Measurements from ENCODE around the gene IGLL5.
A peak's percentile ranks its signal among the peaks of the same experiment; 100 is the strongest.

IGLL5 gene

DNA sequence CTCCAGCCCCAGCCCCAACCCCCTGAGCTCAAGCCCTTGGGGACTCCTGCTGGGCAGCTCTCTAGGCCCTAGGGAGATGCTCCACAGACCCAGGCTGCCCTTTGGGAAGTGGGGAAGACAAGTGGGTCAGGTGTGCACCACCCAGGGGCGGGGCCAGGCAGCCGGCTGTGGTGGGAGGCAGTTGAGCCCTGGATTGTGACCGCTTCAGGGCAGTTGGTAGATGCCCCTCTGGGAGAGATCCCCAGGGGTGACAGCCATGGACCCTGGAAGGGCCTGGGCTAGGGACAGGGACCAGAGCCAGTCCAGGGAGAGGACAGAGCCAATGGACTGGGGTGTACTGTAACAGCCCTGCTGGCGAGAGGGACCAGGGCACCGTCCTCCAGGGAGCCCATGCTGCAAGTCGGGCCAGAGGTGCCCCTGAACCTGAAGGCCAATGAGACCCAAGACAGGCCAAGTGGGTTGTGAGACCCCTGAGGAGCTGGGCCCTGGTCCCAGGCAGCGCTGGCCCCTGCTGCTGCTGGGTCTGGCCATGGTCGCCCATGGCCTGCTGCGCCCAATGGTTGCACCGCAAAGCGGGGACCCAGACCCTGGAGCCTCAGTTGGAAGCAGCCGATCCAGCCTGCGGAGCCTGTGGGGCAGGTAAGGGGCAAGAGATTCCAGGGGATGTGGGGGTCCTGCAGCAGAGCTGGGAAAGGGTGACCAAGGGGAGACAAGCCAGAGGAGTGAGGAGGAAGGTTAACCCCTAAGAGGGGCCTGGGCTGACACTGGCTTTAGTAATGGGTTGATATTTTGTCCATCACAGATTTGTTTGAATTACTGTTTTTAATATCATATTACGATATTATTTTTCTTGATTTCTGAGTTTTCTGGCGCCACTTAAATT is at the start of gene IGLL5:
Gene IGLL5, plus strand, starts transcription at position 196 of the 883 bp plus-strand sequence. Its CDS starts 238 bp downstream, at position 434.
- no peak for DNase-seq (ENCODE audit: low read depth)

DNA sequence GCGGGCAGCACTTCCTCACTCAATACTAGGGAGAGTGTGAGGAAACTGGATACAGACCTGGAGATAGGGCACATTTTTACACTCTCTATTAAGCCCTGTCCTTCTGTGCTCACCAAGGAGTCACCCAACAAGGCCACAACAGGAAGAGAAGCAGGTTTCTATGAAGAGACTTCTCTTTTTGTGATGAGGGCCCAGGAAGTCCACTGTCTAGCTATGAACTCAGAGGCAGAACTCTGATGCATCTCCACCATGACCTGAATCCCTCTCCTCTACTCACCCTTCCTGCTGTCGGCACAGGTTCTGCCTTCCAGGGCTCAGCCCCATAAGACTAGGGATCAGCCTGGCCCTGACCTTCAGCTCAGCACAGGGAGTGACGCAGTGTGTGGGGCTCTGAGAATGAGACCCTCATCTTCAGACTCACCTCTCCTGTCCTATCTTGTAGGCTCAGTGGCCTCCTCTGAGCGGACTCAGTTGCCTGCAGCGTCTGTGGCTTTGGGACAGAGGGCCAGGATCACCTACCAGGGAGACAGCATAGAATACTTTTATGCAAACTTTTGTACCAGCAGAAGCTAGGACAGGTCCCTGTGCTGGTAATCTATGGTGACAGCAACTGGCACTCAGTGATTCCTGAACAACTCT is 49.3 kb upstream of the IGLL5 start:
- no peak for DNase-seq (ENCODE audit: low read depth)

DNA sequence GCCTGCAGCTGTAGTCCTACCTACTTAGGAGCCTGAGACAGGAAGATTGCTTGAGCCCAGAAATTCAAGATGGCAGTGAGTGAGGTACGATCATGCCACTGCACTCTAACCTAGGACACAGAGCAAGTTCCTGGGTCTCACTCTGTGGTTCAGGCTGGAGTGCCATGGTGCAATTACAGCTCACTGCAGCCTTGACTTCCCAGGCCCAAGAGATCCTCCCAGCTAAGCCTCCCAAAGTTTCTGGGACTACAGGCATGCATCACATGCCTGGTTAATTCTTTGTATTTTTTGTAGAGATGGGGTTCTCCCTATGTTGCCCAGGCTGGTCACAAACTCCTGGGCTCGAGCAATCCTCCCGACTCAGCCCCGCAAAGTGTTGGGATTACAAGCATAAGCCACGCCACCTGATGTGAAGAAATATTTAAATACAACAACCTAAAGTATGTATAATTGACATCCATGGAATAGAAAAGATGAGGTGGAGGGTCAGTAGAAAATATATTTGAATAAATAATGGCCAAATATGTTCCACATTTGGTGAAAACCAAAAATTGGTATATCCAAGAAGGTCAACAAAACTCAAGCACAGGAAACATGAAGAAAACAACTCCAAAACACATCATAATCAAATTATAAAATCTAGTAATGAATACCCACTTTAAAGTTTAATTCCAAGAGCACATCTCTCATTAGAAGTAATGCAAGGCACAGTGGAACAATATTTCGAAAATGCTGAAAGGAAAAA is 47.9 kb upstream of the IGLL5 start:
- DNase-seq (ENCODE audit: low read depth): no peak

DNA sequence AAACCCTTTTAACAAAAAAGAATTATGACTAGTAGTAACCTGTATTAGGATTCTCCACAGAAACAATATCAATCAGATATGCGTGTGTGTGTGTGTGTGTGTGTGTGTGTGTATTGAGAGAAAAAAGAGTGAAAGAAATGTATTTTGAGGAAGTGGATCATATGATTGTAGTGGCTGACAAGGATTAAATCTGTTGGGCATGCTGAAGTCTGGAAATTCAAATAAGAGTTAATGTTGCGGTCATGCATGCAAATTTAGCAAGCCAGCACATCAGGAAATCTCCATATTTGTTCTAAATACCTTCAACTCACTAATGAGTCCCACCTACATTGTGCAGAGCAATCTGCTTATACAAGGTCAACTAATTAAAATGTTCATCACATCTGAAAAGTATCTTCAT is 46.8 kb upstream of the IGLL5 start:
- no peak for DNase-seq (ENCODE audit: low read depth)

DNA sequence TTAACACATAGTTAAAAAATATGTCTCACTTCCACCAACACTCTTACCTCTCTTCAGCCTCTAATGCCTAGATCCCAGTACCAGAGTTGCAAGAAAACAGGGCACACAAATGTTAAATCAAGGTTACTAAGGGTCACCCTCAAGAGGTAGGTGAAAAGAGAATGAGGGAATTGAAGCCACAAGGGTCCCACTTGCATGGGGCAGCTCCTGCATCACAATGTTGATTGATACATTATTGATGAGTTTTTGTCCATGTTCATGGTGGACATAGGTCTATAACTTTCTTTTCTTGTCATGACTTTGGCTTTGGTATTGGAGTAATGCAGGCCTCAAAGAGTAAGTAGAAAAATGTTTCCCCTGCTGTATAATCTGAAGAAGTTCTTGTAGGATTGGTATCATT is 46.0 kb upstream of the IGLL5 start:
- no peak for DNase-seq (ENCODE audit: low read depth)

DNA sequence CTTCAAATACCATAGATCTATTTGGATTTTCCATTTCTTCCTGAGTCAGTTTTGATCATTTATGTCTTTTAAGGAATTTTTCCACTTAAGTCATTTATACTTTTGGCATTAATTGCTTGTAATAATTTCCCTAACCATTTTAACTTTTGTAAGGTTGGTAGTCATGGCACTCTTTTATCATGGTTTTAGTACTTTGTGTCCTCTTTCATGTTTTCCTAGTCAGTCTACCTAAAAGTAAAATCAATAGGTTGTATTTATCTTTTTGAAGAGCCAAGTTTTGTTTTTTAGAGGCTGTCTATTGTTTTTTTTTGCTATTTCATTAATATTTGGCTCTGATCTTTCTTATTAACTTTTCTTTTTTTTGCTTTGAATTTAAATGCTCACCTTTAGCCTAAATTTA is 45.5 kb upstream of the IGLL5 start:
- DNase-seq (ENCODE audit: low read depth): no peak

DNA sequence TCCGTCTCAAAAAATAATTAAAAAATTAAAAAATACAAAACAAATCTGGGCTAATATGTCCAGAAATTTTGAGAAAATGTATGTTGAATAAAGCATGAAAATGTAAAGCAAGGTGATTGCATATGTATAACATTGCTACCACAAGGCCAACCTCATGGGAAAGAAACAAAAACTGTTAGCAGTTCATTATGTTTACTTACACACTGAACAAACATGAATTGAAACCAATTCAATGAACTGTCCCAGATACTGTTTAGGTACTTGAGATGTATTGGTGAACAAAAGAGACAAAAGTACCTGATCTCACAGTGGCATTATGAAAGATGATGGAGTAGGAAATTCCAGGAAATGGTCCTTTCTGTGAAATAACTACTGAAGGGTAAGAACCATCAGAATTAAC is 43.8 kb upstream of the IGLL5 start:
- no peak for DNase-seq (ENCODE audit: low read depth)

DNA sequence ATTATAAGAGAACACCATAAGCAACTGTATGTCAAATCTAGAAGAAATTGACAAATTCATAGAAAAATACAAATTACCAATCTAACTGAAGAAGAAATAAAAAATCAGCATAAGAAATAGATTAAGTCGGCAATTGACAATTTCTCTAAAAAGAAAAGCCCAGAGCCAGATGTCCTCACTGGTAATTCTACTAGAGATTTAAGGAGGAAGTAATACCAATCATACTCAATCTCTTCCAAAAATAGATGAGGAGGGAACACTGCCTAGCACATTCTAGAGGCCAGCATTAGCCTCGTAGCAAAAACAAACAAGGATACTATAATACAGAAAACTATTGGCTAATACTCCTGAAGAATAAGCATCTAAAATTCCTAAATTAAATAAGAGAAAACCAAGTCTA is 40.4 kb upstream of the IGLL5 start:
- DNase-seq (ENCODE audit: low read depth): no peak

DNA sequence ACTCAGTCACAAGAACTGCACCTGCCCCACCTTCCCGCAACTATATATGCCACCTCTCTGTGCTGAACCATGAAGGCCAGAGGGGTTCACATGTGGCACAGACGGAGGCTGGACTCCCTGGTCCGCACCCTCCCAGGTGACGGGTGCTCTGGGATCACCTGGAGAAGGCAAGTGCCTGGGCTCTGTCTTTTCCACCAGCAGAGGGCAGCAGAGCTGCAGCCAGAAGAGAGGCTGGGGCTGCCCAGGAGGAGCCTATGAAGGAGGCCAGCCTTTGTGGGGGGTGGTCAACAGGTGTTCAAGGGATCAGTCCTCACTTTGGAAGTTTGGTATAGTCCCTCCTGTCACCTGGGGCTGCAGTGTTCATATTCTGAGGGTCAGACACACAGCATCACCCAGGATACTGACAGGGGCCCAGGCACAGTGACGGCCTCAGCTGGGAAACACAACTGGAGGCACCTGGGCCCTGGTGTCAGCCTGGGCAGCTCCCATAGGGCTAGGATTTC is 39.2 kb upstream of the IGLL5 start:
- DNase-seq (ENCODE audit: low read depth): peak; percentile 27

DNA sequence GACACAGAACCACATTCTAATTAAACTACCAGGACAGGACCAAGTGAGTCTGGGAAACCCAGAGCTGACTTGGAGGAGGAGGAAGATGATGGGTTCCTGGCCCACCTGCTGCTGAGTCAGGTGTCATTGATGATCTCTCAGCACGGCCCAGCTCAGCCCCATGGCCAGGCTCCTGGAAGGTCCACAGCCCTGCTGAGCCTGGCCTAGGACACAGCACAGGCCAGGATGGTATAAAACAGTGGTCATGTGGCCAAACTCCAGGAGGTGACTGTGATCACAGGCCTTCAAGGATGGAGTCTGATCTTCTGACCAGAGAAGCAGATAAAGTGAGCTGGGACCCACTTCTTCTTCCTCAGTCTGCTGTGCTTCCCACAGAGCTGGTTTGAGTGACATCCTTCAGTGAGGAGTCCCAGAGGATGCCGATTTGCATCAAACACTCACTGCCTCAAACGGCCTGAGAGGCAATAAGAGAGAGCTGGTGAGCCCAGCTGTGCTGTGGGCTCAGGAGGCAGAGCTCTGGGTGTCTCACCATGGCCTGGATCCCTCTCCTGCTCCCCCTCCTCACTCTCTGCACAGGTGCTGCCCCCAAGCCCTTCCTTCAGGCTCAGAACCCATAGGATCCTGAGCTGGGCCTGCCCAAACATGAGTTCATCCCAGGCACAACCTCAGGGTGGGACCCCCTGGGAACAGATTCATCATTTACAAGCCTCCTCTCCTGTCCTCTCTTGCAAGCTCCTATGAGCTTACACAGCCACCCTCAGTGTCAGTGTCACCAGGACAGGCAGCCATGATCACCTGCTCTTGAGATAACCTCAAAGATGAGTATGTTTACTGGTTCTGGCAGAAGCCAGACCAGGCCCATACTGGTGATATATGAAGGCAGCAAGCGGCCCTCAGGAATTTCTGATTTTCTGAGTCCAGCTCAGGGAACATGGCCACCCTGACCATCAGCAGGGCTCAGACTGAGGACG is 37.7 kb upstream of the IGLL5 start:
- no peak for DNase-seq (ENCODE audit: low read depth)

DNA sequence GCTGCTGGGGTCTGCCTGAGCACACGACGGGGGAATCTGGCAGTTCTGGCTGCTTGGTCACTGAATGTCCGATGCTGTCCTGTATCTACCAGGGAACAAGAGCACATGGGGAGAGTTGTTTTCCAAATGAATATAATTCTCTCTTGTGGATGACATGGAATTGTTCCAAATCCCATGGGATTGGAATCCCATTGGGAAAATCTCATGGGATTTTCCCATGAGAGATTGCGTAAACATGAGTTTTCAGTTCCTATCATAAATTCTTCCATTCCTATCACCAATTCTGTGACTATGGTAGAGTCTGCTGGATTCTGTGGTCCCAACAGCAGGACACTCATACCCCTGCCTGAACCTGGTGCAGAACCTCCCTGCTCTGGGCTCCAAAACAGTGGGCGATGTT is 35.6 kb upstream of the IGLL5 start:
- DNase-seq (ENCODE audit: low read depth): no peak

DNA sequence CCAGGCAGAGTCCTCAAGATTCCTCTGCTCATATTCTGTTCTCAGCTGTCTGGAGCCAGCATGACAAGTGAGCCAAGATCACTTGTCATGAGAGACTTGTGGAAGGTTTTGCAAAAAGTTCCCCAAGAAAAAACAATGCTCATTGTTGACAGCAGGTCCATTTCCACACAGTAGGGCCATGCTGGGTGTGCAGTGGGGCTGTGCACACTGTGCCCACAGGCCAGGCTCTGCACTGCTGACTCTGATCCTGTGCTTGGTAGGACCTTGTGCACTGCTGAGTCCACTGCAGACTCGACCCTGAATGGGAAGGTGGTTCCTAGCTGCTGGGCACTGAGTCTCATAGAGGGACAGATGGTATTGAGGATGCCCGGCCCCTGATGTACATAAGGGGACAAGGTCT is 33.9 kb upstream of the IGLL5 start:
- no peak for DNase-seq (ENCODE audit: low read depth)

DNA sequence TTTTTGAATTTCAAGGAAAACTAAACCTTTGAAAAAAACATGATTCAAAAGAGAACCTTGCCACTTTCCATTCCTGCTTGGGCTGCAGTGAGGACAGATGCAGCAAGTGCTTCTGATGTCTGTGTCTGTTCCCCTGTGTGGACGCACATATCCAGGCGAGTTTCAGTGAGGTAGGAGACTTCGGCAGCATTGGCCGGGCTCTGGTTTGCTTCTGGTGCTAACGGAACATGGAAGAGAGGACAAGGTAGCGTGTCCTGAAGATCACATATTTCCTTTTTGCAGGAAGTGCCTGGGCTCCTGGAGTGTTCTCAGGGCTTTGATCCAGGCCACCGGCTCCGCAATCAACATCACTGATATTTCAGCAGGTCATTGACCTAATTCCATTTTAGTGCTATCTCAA is 33.1 kb upstream of the IGLL5 start:
- DNase-seq (ENCODE audit: low read depth): no peak

DNA sequence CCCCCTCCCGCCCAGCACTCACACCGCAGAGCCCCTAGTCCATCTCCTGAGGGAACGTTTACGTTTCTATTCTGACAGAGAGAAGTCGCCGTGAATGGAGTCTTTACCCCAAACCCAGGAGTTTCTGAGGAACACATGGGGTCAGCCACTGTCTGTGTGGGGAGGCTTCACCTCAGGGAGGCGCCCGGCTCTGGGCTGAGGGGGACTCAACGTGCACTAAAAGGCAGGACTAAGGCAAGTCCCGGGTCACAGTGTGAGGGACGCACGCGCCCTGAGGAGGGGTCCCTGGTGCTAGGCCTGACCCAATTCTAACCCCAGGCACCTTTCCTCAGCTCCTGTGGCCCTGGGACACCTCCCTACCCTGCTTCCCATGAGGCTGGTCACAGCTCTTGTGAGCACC is 32.5 kb upstream of the IGLL5 start:
- no peak for DNase-seq (ENCODE audit: low read depth)

DNA sequence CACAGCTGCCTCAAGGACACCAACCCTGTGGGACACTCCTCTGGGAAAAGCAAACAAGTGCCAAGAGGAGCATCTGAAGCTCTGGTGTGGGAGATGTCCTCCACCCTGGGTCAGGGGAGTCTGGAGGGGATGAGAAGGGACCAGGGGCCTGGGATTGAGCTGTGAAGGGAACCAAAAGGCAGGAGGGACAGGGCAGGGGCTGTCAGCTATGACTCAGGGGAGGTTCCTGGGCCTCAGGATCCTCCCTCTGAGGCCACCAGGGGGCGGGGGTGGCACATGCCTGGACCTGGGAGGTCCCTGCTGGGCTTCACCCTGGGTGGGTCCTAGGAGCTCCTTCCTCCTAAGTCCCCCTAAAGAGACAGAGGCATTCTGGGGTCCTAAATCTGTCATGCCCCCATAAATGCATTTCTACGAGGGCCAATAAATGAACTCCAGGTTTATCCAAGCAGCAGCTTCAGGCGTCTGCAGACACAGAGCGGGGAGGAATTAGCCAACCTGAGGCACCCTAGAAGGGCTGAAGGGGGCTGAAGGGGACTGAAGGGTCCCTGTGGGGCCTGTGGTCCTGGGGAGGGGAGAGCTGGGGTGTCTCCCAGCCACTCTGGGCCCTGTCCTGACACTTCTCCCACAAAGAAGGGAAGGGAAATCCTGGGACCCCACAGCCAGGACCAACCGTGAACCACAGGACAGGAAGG is 31.9 kb upstream of the IGLL5 start:
- no peak for DNase-seq (ENCODE audit: low read depth)

DNA sequence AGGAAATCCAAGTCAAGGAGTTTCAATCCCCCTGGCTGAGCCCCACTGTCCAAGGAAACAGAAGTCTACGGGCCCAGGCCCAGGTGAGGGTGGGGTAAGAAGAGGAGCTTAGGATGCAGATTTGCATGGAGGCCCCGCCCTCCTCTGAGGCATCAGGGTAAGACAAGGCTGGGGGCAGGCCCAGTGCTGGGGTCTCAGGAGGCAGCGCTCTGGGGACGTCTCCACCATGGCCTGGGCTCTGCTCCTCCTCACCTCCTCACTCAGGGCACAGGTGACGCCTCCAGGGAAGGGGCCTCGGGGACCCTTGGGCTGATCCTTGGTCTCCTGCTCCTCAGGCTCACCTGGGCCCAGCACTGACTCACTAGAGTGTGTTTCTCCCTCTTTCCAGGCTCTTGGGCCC is 31.3 kb upstream of the IGLL5 start:
- DNase-seq (ENCODE audit: low read depth): no peak

DNA sequence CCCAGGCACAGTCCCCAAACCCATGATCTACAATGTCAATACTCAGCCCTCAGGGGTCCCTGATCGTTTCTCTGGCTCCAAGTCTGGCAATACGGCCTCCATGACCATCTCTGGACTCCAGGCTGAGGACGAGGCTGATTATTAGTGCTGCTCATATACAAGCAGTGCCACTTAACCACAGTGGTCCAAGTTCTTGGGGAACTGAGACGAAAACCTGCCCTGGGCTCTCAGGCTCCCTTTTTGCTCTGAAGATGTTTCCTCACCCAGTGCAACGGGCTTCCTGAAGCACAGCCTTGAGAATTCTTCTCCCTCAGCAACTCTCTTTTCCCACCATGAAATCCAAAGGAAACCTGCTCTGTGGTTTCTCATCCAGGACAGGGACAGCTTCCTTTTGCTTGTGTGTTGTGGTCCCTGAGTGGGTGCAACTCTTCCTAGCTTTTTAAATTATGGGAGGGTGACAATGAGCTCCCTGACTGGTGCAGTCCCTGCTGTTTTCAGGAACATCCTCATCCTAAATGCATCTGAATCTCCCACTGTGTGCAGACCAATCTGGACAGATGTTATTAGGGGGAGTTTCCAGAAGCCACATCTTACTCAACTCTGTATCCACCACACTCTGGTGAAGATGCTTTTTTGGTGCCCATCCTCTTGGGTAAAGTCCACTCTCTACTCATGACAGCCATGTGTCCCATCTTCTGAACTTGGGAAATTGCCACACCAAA is 30.6 kb upstream of the IGLL5 start:
- DNase-seq (ENCODE audit: low read depth): no peak

DNA sequence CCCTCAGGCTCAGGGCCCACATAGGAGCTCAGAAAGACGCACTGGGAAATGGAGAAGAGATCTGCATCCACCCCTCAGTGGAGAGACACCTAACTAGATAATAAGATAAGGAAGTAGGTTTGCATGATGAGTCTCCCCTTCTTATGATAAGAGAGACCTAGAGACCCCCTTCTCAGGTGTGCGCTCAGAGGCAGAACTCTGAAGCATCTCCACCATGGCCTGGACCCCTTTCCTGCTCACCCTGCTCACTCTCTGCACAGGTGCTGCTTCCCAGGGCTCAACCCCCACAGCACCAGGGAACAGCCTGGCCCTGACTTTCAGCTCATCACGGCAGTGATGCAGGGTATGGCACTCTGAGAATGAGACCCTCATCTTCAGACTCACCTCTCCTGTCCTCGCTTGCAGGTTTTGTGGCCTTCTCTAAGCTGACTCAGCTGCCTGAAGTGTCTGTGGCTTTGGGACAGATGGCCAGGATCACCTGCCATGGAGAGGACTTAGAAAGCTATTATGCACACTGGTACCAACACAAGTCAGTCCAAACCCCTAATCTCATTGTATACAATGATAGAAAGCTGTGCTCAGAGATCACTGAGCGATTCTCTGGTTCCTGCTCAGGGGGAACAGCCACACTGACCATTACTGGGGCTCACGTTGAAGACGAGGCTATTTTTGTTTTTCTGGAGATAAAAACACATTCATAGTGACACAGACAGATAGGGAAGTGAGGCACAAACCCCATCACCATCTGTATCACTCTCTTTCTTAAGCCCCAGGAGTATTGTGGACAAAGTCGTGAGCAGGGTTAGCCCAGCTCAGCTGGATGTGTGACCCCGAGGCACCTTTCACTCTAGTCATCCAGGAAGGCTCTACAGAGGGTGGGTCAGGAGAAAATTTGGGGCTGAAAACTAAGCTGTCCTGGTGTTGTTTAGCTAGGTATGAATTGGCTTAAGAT is 29.7 kb upstream of the IGLL5 start:
- DNase-seq (ENCODE audit: low read depth): no peak

DNA sequence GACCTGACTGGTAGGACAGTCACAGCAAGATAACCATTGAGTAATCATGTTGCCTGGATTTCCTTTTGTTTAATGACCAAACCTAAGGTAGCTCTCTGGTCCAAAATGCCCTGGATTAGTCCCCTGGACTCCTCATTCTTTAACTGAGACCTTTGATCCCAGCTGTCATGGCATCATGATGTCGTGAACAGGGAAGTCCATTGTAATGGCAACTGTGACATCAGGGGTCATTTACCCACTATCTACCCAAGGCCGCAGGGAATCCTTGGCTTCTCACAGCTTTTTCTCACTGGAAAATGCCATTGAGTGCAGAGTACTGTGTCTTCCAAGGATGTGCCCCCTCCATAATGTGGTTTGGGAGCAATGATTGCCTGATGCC is 29.1 kb upstream of the IGLL5 start:
- DNase-seq (ENCODE audit: low read depth): no peak
